DOHH2 (cell line): ENCODE data around the gene C1QTNF2.

ENCODE experiments used
- H3F3A ChIP-seq: fragments of 200-600 bp; sonication (generic), shearing (Covaris generic); 2 replicates; pipeline ENCODE4 v1.6.0; 2016; ENCODE audit warnings: antibody characterized with exemption, mild to moderate bottlenecking; ENCODE audit not compliant: control insufficient read depth, insufficient read depth
- H3K27ac ChIP-seq: fragments of 200-600 bp; sonication (generic); 2 replicates; pipeline ENCODE4 v1.5.1; 2014; ENCODE audit warnings: low read depth, mild to moderate bottlenecking, low read length, moderate library complexity
- H3K27me3 ChIP-seq: fragments of 200-600 bp; sonication (generic); 2 replicates; pipeline ENCODE4 v1.6.1; 2014; ENCODE audit warnings: mild to moderate bottlenecking, low read length, mixed read lengths; ENCODE audit not compliant: control insufficient read depth
- H3K36me3 ChIP-seq: fragments of 200-600 bp; sonication (generic); 2 replicates; pipeline ENCODE4 v1.6.1; 2014; ENCODE audit warnings: mild to moderate bottlenecking, low read length, moderate library complexity, mixed read lengths; ENCODE audit not compliant: control insufficient read depth
- H3K4me1 ChIP-seq: fragments of 200-600 bp; sonication (generic); 2 replicates; pipeline ENCODE4 v1.6.1; 2014; ENCODE audit warnings: mild to moderate bottlenecking, low read length, mixed read lengths; ENCODE audit not compliant: control insufficient read depth
- H3K4me2 ChIP-seq: fragments of 200-600 bp; sonication (generic); 2 replicates; pipeline ENCODE4 v1.6.0; 2014; ENCODE audit warnings: mild to moderate bottlenecking, low read length, moderate library complexity
- H3K4me3 ChIP-seq: fragments of 200-600 bp; sonication (generic); 2 replicates; pipeline ENCODE4 v1.5.1; 2014; ENCODE audit warnings: mild to moderate bottlenecking, low read length, mixed read lengths
- H3K79me2 ChIP-seq: fragments of 200-600 bp; sonication (generic); 2 replicates; pipeline ENCODE4 v1.6.1; 2014; ENCODE audit warnings: mild to moderate bottlenecking, low read length, mixed read lengths; ENCODE audit not compliant: control insufficient read depth
- H3K9me2 ChIP-seq: fragments of 200-600 bp; sonication (generic); replicated peaks from 2 replicates; pipeline ENCODE4 v1.6.1; 2014; ENCODE audit warnings: mild to moderate bottlenecking, low read length, mixed read lengths; ENCODE audit not compliant: control insufficient read depth
- H3K9me3 ChIP-seq: fragments of 200-600 bp; sonication (generic); 2 replicates; pipeline ENCODE4 v1.6.1; 2014; ENCODE audit warnings: antibody characterized with exemption, low read length, mixed read lengths; ENCODE audit not compliant: control insufficient read depth, insufficient read depth
- H4K20me1 ChIP-seq: fragments of 200-600 bp; sonication (generic); 2 replicates; pipeline ENCODE4 v1.6.0; 2014; ENCODE audit warnings: low read depth, mild to moderate bottlenecking, antibody characterized with exemption, low read length, moderate library complexity; ENCODE audit not compliant: control insufficient read depth, insufficient read depth
- EZH2phosphoT487 ChIP-seq: fragments of 200-600 bp; sonication (generic); IDR thresholded peaks from 2 replicates; pipeline ENCODE4 v1.6.1; 2017; ENCODE audit warnings: borderline replicate concordance, mild to moderate bottlenecking, antibody characterized with exemption, low read length, moderate library complexity, mixed read lengths
- TF ChIP-seq, protein P1 (sequence below): fragments of 200-600 bp; sonication (generic); IDR thresholded peaks from one replicate; pipeline ENCODE4 v1.5.1; 2014; ENCODE audit warnings: antibody characterized with exemption, mild to moderate bottlenecking, low read depth, low read length; ENCODE audit not compliant: poor library complexity, severe bottlenecking

Gene C1QTNF2

DNA sequence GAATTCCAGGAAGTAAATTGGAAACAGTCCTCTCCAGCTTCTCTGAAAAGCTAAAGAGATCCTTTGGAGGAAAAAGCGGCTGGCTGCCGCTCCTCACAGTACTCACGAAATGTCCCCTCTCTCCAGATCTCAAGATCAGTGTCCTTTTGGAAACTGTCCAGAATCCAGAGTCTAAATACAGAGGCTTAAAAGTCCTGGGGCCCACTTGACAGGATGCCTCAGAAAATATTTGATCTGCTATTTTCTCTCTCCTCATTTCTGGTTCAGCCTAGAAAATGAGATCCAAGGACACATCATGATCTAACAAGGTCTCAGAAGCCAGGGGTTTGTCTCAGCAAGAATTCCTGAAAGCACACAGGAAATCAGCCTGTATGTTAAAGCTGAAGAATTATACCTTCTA is 7.2 kb downstream of the C1QTNF2 start:
- Histone ChIP-seq H3K9me2 (no peaks in the 10 kb centered on the region), H3K4me1 (no peaks in the 10 kb centered on the region), H3K79me2 (no peaks in the 10 kb centered on the region), H3K4me2 (no peak overlapping the region), H3K27me3 (peaks cover 6% of the 10 kb centered on the region; the same call in 1 of the 2 replicates), H3K4me3 (no peak overlapping the region), H3K9me3 (no peaks in the 10 kb centered on the region), H3K36me3 (no peaks in the 10 kb centered on the region), H3K27ac (no peak overlapping the region), H4K20me1 (no peaks in the 10 kb centered on the region), H3F3A (no peaks in the 10 kb centered on the region)
- no peak for TF ChIP-seq EZH2phosphoT487
- TF ChIP-seq, protein P1, sequence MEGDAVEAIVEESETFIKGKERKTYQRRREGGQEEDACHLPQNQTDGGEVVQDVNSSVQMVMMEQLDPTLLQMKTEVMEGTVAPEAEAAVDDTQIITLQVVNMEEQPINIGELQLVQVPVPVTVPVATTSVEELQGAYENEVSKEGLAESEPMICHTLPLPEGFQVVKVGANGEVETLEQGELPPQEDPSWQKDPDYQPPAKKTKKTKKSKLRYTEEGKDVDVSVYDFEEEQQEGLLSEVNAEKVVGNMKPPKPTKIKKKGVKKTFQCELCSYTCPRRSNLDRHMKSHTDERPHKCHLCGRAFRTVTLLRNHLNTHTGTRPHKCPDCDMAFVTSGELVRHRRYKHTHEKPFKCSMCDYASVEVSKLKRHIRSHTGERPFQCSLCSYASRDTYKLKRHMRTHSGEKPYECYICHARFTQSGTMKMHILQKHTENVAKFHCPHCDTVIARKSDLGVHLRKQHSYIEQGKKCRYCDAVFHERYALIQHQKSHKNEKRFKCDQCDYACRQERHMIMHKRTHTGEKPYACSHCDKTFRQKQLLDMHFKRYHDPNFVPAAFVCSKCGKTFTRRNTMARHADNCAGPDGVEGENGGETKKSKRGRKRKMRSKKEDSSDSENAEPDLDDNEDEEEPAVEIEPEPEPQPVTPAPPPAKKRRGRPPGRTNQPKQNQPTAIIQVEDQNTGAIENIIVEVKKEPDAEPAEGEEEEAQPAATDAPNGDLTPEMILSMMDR, result no peak

DNA sequence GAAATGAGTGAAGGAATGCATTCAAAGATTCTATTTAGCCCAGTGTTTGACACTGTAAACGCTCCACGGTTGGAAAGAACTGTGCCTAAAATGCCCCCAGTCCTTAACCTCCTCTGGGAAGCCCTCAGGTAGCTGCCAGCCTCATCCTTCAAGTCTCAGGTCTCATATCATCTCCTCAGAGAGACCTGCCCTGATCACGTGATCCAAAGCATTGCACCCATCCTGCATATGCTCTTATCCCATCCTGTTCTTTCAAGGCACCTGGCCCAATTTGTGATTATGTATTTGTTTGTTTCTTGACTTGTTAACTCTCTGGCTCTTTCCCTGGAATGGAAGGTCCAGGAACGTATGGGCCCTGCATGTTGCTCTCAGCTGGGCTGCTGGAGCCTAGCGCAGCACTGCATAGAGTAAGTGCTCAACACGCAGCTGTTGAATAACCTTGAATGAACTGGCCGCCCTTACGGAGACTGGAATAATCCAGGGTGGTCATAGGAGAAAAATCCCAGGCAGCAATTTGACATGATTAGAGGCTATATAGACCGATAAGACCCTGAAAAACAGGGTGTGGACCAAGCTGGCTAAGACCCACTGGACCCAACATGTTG is 8.7 kb downstream of the C1QTNF2 start:
- TF ChIP-seq, protein P1, result no peak
- TF ChIP-seq EZH2phosphoT487, result no peak
- Histone ChIP-seq H3F3A (no peaks in the 10 kb centered on the region), H3K79me2 (no peaks in the 10 kb centered on the region)

DNA sequence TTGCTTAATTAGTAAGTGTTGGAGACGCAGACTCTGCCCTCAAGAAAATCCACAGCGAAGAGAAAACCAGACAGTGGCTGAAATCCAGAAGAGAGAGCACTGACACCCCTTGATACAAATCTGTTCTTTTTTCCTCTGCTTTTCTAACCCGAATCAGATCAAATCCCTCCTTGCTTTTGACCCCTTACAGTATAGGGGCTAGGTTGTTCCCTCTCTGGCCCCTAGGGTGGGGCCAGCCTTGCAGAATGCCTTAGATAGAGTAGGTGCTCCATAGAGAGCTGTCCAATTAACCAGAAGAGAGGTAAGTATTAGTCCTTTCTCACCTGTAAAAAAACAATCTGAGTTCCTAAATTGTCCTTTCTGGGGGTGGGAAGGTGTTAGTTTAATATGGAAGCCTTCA is 10.1 kb downstream of the C1QTNF2 start:
- Histone ChIP-seq H3K4me3 (no peak overlapping the region), H3K27me3 (peaks cover 6% of the 10 kb centered on the region; the same call in 1 of the 2 replicates), H3K9me3 (no peaks in the 10 kb centered on the region), H3K9me2 (no peaks in the 10 kb centered on the region), H4K20me1 (no peaks in the 10 kb centered on the region), H3F3A (no peaks in the 10 kb centered on the region), H3K79me2 (no peaks in the 10 kb centered on the region), H3K4me2 (no peak overlapping the region), H3K4me1 (no peaks in the 10 kb centered on the region), H3K27ac (no peak overlapping the region), H3K36me3 (no peaks in the 10 kb centered on the region)
- no peak for TF ChIP-seq EZH2phosphoT487
- TF ChIP-seq, protein P1, result no peak

More for the DNA sequence above, 8.7 kb downstream of the C1QTNF2 start:
- no peaks in the 10 kb centered on the region for H3K4me1 ChIP-seq
- H4K20me1 ChIP-seq, result no peaks in the 10 kb centered on the region
- H3K36me3 ChIP-seq, result no peaks in the 10 kb centered on the region
- no peaks in the 10 kb centered on the region for H3K9me2 ChIP-seq
- H3K4me2 ChIP-seq, result no peak overlapping the region
- peaks cover 6% of the 10 kb centered on the region; the same call in 1 of the 2 replicates for H3K27me3 ChIP-seq
- no peak overlapping the region for H3K4me3 ChIP-seq
- H3K9me3 ChIP-seq, result no peaks in the 10 kb centered on the region
- H3K27ac ChIP-seq, result no peak overlapping the region
